PC-9 (cell line): ENCODE measurements around the gene SLC22A23. TPM values are rescaled to one million over a fixed set of nuclear protein-coding genes. Genes with fewer than 3 reads are reported as not detected.

Experiments
- BruUV-seq: library from RNA; stranded (reverse); fragments of 400-500 nt; replicated peaks from 2 replicates; lab custom pipeline; 2021; lab: Mats Ljungman, UMichigan
- CTCF ChIA-PET: fragments of 300-600 bp; sonication (Branson Sonifier 250); formaldehyde crosslinking; loops from one replicate; lab custom pipeline; 2022; ENCODE audit warnings: antibody characterized with exemption; lab: Charles Lee
- POLR2A ChIA-PET: fragments of 300-600 bp; sonication (Branson Sonifier 250); formaldehyde crosslinking; loops from one replicate; lab custom pipeline; 2022; ENCODE audit warnings: antibody characterized with exemption; ENCODE audit not compliant: unreplicated experiment; lab: Charles Lee
- DNase-seq, 2 experiments: peaks; one replicate each; pipeline versions ENCODE4 v3.0.0 to v3.0.0-alpha.2; 2015 to 2022; ENCODE audit warnings: mixed read lengths in 1 of 2
- H2AFZ ChIP-seq: fragments of 200-600 bp; sonication (generic); 2 replicates; pipeline ENCODE4 v1.8.1; 2017; ENCODE audit warnings: antibody characterized with exemption
- H3F3A ChIP-seq: fragments of 200-600 bp; sonication (generic); 2 replicates; pipeline ENCODE4 v1.8.1; 2017; ENCODE audit warnings: antibody characterized with exemption, mild to moderate bottlenecking, low read depth; ENCODE audit not compliant: insufficient read depth
- H3K27ac ChIP-seq: fragments of 200-600 bp; sonication (generic); 2 replicates; pipeline ENCODE4 v1.6.1; 2016; ENCODE audit warnings: mixed run types
- H3K27me3 ChIP-seq: fragments of 200-600 bp; sonication (generic); 2 replicates; pipeline ENCODE4 v1.6.1; 2016; ENCODE audit warnings: low read depth, mixed run types; ENCODE audit not compliant: insufficient read depth
- H3K36me3 ChIP-seq: fragments of 200-600 bp; sonication (generic); 2 replicates; pipeline ENCODE4 v1.6.1; 2016; ENCODE audit warnings: low read depth, mixed run types
- H3K4me1 ChIP-seq: fragments of 200-600 bp; sonication (generic); replicated peaks from 2 replicates; pipeline ENCODE4 v1.6.1; 2016; ENCODE audit warnings: mixed run types; ENCODE audit not compliant: insufficient read depth
- H3K4me2 ChIP-seq: fragments of 200-600 bp; sonication (generic); 2 replicates; pipeline ENCODE4 v1.6.1; 2017; ENCODE audit warnings: mixed run types
- H3K4me3 ChIP-seq: fragments of 200-600 bp; sonication (generic); 2 replicates; pipeline ENCODE4 v1.6.1; 2016; ENCODE audit warnings: mixed run types
- H3K79me2 ChIP-seq: fragments of 200-600 bp; sonication (generic); 2 replicates; pipeline ENCODE4 v1.6.1; 2017; ENCODE audit warnings: low read depth, mixed run types
- H3K9me2 ChIP-seq: fragments of 200-600 bp; sonication (generic); 2 replicates; pipeline ENCODE4 v1.8.1; 2017; ENCODE audit warnings: mild to moderate bottlenecking; ENCODE audit not compliant: insufficient read depth
- H3K9me3 ChIP-seq: fragments of 200-600 bp; sonication (generic); 2 replicates; pipeline ENCODE4 v1.8.1; 2016; ENCODE audit warnings: low read depth; ENCODE audit not compliant: insufficient read depth
- H4K20me1 ChIP-seq: fragments of 200-600 bp; sonication (generic); 2 replicates; pipeline ENCODE4 v1.8.1; 2017; ENCODE audit not compliant: insufficient read depth
- CTCF ChIP-seq: fragments of 200-600 bp; sonication (generic); conservative IDR thresholded peaks from 2 replicates; pipeline ENCODE4 v1.6.1; 2017; ENCODE audit warnings: mixed run types, antibody characterized with exemption, mild to moderate bottlenecking, moderate library complexity
- EZH2 ChIP-seq: fragments of 200-600 bp; sonication (generic); IDR thresholded peaks from 2 replicates; pipeline ENCODE4 v1.8.0; 2017; ENCODE audit warnings: antibody characterized with exemption, low read depth
- intact Hi-C: fragments of 100-400 bp; cut with micrococcal nuclease; formaldehyde crosslinking; loops from one replicate; pipeline ENCODE4 v1.10.0; 2022; ENCODE audit not compliant: unreplicated experiment
- total RNA-seq: library from RNA; stranded (reverse); gene quantifications from 2 replicates; pipeline ENCODE4 v1.2.3, GENCODE V29; 2021

The SLC22A23 gene
- total RNA-seq, 1 experiment from 2014 or later: 13.5 TPM

GRCh38 chr6:3355011-3355357 lies 101.9 kb downstream of the SLC22A23 start:
- Histone ChIP-seq H3K36me3 (no peaks in the 10 kb centered on the region), H3K27ac (peak overlapping the region; percentile 69; the same call in 1 of the 2 replicates), H3K79me2 (peaks cover 7% of the 10 kb centered on the region; the same call in 1 of the 2 replicates), H3F3A (peaks cover 17% of the 10 kb centered on the region; the same call in 1 of the 2 replicates), H3K4me1 (peaks cover 29% of the 10 kb centered on the region), H3K9me3 (no peaks in the 10 kb centered on the region), H3K4me3 (no peak overlapping the region), H3K27me3 (no peaks in the 10 kb centered on the region), H3K4me2 (peak overlapping the region; percentile 80; the same call in 1 of the 2 replicates), H2AFZ (no peak overlapping the region), H3K9me2 (no peaks in the 10 kb centered on the region), H4K20me1 (no peaks in the 10 kb centered on the region)
- TF ChIP-seq CTCF (no peak), EZH2 (no peak)
- no TSS peak for BruUV-seq
- POLR2A ChIA-PET: no interaction called here
- no peak for DNase-seq
- intact Hi-C loops: no loop called here
- CTCF ChIA-PET: interaction anchor here (0.6 kb wide), 1 partner anchor 356 kb away, joined by 3 read pairs; no protein-coding TSS in a partner anchor

- no peak for DNase-seq
- Histone ChIP-seq H2AFZ (no peak overlapping the region), H3F3A (peaks cover 17% of the 10 kb centered on the region; the same call in 1 of the 2 replicates), H3K9me3 (no peaks in the 10 kb centered on the region), H3K4me3 (no peak overlapping the region), H3K36me3 (no peaks in the 10 kb centered on the region), H3K4me2 (no peak overlapping the region), H3K27me3 (no peaks in the 10 kb centered on the region), H3K4me1 (peaks cover 26% of the 10 kb centered on the region), H3K27ac (no peak overlapping the region), H4K20me1 (no peaks in the 10 kb centered on the region), H3K79me2 (peaks cover 7% of the 10 kb centered on the region; the same call in 1 of the 2 replicates), H3K9me2 (no peaks in the 10 kb centered on the region)
- intact Hi-C loops: no loop called here
- no peak for TF ChIP-seq EZH2
- TF ChIP-seq CTCF: no peak
- ChIA-PET POLR2A (no interaction called here), CTCF (no interaction called here)
- no TSS peak for BruUV-seq
Observed at GRCh38 chr6:3353939-3354338, 102.9 kb downstream of the SLC22A23 start.

GRCh38 chr6:3353213-3353903 lies 103.5 kb downstream of the SLC22A23 start:
- Histone ChIP-seq H3F3A (peaks cover 17% of the 10 kb centered on the region; the same call in 1 of the 2 replicates), H3K4me1 (peaks cover 26% of the 10 kb centered on the region), H3K9me2 (no peaks in the 10 kb centered on the region), H3K27ac (no peak overlapping the region), H3K4me2 (no peak overlapping the region), H3K27me3 (no peaks in the 10 kb centered on the region), H4K20me1 (no peaks in the 10 kb centered on the region), H2AFZ (no peak overlapping the region), H3K9me3 (no peaks in the 10 kb centered on the region), H3K4me3 (no peak overlapping the region), H3K36me3 (no peaks in the 10 kb centered on the region), H3K79me2 (peaks cover 7% of the 10 kb centered on the region; the same call in 1 of the 2 replicates)
- ChIA-PET POLR2A (no interaction called here), CTCF (no interaction called here)
- BruUV-seq: no TSS peak
- intact Hi-C loops: no loop called here
- TF ChIP-seq EZH2 (no peak), CTCF (no peak)
- DNase-seq: no peak
